ENCODE measurements around the gene OSM. TPM values are rescaled to one million over a fixed set of nuclear protein-coding genes. Genes with fewer than 3 reads are reported as not detected.

Gene OSM
- total RNA-seq, 5 donors from 2014 or later (not counting 1 experiment from before 2014, with no cell fraction given): 5.9 to 16.5 (median 7.4) TPM

DNA sequence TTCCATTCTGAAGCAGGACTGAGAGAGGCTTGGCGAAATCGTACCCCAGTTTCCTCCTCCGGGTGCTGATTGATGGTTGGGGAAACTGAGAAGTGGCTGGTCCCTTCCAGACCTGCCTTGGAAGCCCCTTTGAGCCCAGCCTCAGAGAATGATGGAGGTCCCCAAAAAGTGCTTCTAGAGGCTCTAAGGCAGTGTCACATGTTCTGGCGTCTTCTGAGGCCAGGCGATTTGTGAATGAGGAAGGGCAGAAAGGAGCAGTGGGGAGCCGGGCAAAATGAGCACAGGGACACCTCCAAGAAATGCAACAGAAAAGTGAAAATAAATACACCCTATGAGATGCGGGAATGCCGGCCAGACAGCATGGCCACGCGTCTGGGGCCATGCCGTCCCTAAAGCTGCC lies 19.1 kb downstream of the OSM start:
- Mint-ChIP-seq H3K9me3 (no peaks in the 10 kb centered on the region), H3K36me3 (no peaks in the 10 kb centered on the region), H3K27ac (no peak overlapping the region), H3K27me3 (peaks cover 3 to 12% of the 10 kb centered on the region in 2 donors), H3K4me3 (peak overlapping the region in 2 of 3 donors; percentile 37 to 87), H3K4me1 (peaks cover 26 to 49% (median 37%) of the 10 kb centered on the region in 3 donors)
- Histone ChIP-seq H3K4me1 (ENCODE audit: control insufficient read depth in 1 of 2, extremely low read depth in 1 of 2, insufficient read depth in 2 of 2, low read length in 2 of 2) (peaks cover 0 to 41% of the 10 kb centered on the region in 2 experiments), H3K27ac (ENCODE audit: low read length) (no peak overlapping the region), H3K4me3 (ENCODE audit: control insufficient read depth in 1 of 2, extremely low read depth in 1 of 2, low read length in 1 of 2) (no peak overlapping the region), H3K27me3 (replicated peaks in 1 of 2; ENCODE audit: control insufficient read depth in 2 of 2, extremely low read depth in 1 of 2, insufficient read depth in 2 of 2, low read length in 1 of 2) (peaks cover 0 to 47% of the 10 kb centered on the region in 2 experiments), H3K9me3 (no peaks in the 10 kb centered on the region), H3K36me3 (ENCODE audit: control insufficient read depth in 2 of 2, extremely low read depth in 1 of 2, insufficient read depth in 1 of 2, low read length in 1 of 2) (no peaks in the 10 kb centered on the region)
- no peak for ATAC-seq (replicated peaks in 1 of 4)
- POLR2A ChIA-PET: no interaction called here
- CTCF ChIA-PET: no interaction called here
- WGBS (ENCODE audit: insufficient coverage): 79% methylated on average over 3 of the region's 11 CpGs
- no peak for DNase-seq

DNA sequence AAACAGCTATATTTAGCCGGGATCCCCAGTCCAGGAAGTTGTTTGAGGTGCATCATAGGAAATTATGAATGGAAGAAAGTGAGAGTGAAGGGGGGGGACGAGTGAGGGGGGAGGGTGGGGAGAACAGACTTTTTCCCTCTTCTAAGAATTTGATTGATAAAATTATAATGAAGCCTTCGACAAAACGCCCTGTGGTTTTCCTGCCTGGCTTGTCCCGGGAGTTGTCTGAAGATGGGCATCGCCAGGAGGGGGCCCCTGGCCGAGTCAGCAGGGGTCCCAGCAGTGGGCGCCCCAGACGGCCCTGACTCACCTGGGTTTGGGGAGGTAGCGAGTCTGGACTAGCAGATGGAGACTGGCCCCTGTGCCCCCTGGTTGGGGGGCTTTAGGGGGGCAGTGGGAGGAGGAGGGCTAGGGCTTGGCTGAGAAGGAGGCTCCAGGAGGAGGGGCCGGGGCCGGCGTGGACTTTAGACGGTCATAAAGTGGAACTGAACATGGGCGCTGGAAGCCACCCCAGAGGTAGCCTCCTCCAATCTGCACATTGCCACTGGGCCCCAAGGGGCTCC lies 19.8 kb downstream of the OSM start:
- POLR2A ChIA-PET: no interaction called here

DNA sequence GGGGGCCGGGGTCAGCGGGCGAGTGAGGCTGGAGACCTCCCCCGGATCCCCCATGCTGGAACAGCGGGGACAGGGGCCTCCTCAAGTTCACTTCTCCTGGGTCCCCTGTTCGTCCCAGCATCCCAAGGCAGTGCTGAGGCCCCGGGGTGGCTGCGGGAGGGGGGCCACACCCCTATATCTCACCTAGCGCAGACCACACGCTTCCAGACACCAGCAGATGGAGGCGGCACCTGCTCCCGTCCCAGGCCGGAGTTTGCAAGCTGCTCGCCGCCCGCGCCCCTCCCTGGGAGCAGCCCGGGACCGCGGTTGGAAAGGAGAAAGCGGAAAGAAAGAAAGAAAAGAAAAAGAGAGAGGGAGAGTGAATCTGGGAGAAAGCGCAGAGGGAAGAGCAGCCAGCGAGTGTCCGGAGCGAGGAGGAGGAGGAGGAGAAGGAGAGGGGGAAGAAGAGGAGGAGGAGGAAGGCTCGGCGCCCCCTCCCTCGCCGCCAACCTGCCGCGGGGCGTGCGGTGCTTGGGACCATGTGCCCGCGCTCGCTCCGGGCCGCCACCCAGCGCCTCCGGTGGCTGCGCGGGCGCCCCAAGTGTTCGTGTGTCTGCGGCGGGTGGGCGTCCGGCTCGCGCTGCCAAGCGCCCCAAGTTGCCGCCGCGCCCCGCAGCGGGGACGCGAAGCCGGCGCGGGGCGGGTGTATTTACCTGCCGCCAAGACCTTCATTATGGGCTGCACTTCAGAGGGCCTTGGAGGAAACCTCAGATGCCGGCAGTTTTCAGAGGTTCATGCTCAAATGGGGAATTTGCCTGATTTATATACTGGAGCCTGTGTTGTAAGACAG lies 20.5 kb downstream of the OSM start, which contains the start of gene LIF:
Gene LIF, minus strand, starts transcription at position 775 of the 829 bp plus-strand sequence. Its CDS starts 64 bp downstream, at position 711.
- ChIA-PET POLR2A (no interaction called here), CTCF (interaction anchor here in 1 of 2 donors (0.6 to 0.7 kb wide), 2 partner anchors 178 to 199 kb away, joined by 4 to 5 read pairs; no protein-coding TSS in a partner anchor)
- H3K27me3 ChIP-seq (replicated peaks in 1 of 2; ENCODE audit: control insufficient read depth in 2 of 2, extremely low read depth in 1 of 2, insufficient read depth in 2 of 2, low read length in 1 of 2): peaks cover 0 to 51% of the 10 kb centered on the region in 2 experiments
- H3K4me1 ChIP-seq (ENCODE audit: control insufficient read depth in 1 of 2, extremely low read depth in 1 of 2, insufficient read depth in 2 of 2, low read length in 2 of 2): peaks cover 0 to 39% of the 10 kb centered on the region in 2 experiments
- H3K36me3 ChIP-seq (ENCODE audit: control insufficient read depth in 2 of 2, extremely low read depth in 1 of 2, insufficient read depth in 1 of 2, low read length in 1 of 2): no peaks in the 10 kb centered on the region
- Mint-ChIP-seq H3K27me3 (peaks cover 3 to 12% of the 10 kb centered on the region in 2 donors), H3K36me3 (no peaks in the 10 kb centered on the region), H3K4me3 (peak within 1 kb of the TSS; percentile 81 to 87 (median 87)), H3K27ac (peak within 1 kb of the TSS in 1 of 2 donors; percentile 43), H3K9me3 (no peaks in the 10 kb centered on the region), H3K4me1 (peaks cover 26 to 48% (median 35%) of the 10 kb centered on the region in 3 donors)
- H3K9me3 ChIP-seq: no peaks in the 10 kb centered on the region
- H3K27ac ChIP-seq (ENCODE audit: low read length): no peak within 1 kb of the TSS
- DNase-seq (peak in 31 of 35 experiments; percentile 27 to 70 (median 44)), ATAC-seq (replicated peaks in 1 of 4) (peak; percentile 87 to 95 (median 88))
- H3K4me3 ChIP-seq (ENCODE audit: control insufficient read depth in 1 of 2, extremely low read depth in 1 of 2, low read length in 1 of 2): peak within 1 kb of the TSS; percentile 64 to 72
- WGBS (ENCODE audit: insufficient coverage): 2% methylated on average over 57 of the region's 64 CpGs

More for the DNA sequence above, 19.8 kb downstream of the OSM start:
- CTCF ChIA-PET: interaction anchor here in 1 of 2 donors (0.6 kb wide), 1 partner anchor 199 kb away, joined by 5 read pairs; no protein-coding TSS in a partner anchor
- H3K27ac Mint-ChIP-seq: no peak overlapping the region
- H3K4me1 Mint-ChIP-seq: peaks cover 26 to 48% (median 35%) of the 10 kb centered on the region in 3 donors
- DNase-seq: no peak
- no peaks in the 10 kb centered on the region for H3K36me3 Mint-ChIP-seq
- peaks cover 3 to 12% of the 10 kb centered on the region in 2 donors for H3K27me3 Mint-ChIP-seq
- Histone ChIP-seq H3K4me1 (ENCODE audit: control insufficient read depth in 1 of 2, extremely low read depth in 1 of 2, insufficient read depth in 2 of 2, low read length in 2 of 2) (peaks cover 0 to 39% of the 10 kb centered on the region in 2 experiments), H3K9me3 (no peaks in the 10 kb centered on the region), H3K36me3 (ENCODE audit: control insufficient read depth in 2 of 2, extremely low read depth in 1 of 2, insufficient read depth in 1 of 2, low read length in 1 of 2) (no peaks in the 10 kb centered on the region), H3K27ac (ENCODE audit: low read length) (no peak overlapping the region), H3K4me3 (ENCODE audit: control insufficient read depth in 1 of 2, extremely low read depth in 1 of 2, low read length in 1 of 2) (peak overlapping the region; percentile 32 to 72), H3K27me3 (replicated peaks in 1 of 2; ENCODE audit: control insufficient read depth in 2 of 2, extremely low read depth in 1 of 2, insufficient read depth in 2 of 2, low read length in 1 of 2) (peaks cover 0 to 48% of the 10 kb centered on the region in 2 experiments)
- ATAC-seq (replicated peaks in 1 of 4): no peak
- WGBS (ENCODE audit: insufficient coverage): 26% methylated on average over 9 of the region's 15 CpGs
- H3K9me3 Mint-ChIP-seq: no peaks in the 10 kb centered on the region
- H3K4me3 Mint-ChIP-seq: peak overlapping the region; percentile 68 to 87 (median 81)

DNA sequence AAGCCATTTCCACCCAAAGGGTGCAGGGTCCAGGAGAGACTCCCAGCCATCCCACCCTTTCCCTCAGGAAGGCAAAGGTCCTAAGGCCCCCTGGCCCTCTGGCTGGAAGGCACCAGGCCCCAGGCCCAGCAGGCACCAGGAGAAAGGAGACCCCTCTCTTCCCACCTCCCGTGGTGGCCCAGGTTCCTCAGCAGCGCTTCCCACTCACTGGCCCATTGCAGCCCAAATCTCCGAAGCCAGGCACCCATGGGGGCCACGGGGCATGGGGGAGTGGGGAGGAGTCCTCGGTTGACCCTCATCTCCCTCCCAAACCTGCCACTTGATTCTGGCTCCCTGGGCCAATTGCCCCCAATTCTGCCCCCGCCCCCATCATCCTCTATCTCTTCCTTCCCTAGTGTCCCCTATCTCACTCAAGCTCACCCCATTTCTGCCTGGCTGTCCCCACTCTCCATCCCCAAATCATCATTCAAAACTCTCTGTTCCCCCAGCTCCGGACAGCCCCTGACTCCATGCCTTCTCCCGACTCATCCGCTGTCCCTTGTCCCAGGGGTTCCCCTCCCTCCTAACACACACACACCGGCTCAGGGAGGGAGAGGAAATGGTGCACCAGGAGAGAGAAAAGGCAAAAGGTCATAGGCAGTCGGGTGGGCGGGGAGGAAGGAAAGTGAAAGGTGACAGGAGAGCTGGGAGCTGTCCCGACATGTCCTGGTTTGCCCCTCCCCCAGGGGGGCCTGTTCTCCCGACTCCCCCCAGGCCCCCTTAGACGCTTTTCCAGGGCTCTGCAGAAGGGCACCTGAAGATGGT lies 21.3 kb downstream of the OSM start:
- H3K27me3 ChIP-seq (replicated peaks in 1 of 2; ENCODE audit: control insufficient read depth in 2 of 2, extremely low read depth in 1 of 2, insufficient read depth in 2 of 2, low read length in 1 of 2): peaks cover 0 to 51% of the 10 kb centered on the region in 2 experiments
- H3K36me3 Mint-ChIP-seq: no peaks in the 10 kb centered on the region
- H3K4me3 ChIP-seq (ENCODE audit: control insufficient read depth in 1 of 2, extremely low read depth in 1 of 2, low read length in 1 of 2): peak overlapping the region; percentile 64 to 72
- ChIA-PET CTCF (interaction anchor here in 1 of 2 donors (0.7 kb wide), 1 partner anchor 179 kb away, joined by 4 read pairs; no protein-coding TSS in a partner anchor), POLR2A (no interaction called here)
- peaks cover 3 to 12% of the 10 kb centered on the region in 2 donors for H3K27me3 Mint-ChIP-seq
- WGBS (ENCODE audit: insufficient coverage): 42% methylated on average over 1 of the region's 15 CpGs
- no peaks in the 10 kb centered on the region for H3K36me3 ChIP-seq (ENCODE audit: control insufficient read depth in 2 of 2, extremely low read depth in 1 of 2, insufficient read depth in 1 of 2, low read length in 1 of 2)
- no peaks in the 10 kb centered on the region for H3K9me3 Mint-ChIP-seq
- H3K27ac ChIP-seq (ENCODE audit: low read length): no peak overlapping the region
- no peak for DNase-seq
- ATAC-seq (replicated peaks in 1 of 4): no peak
- H3K27ac Mint-ChIP-seq: peak overlapping the region in 1 of 2 donors; percentile 9
- peak overlapping the region; percentile 81 to 87 (median 87) for H3K4me3 Mint-ChIP-seq
- H3K4me1 Mint-ChIP-seq: peaks cover 26 to 50% (median 35%) of the 10 kb centered on the region in 3 donors
- peaks cover 0 to 39% of the 10 kb centered on the region in 2 experiments for H3K4me1 ChIP-seq (ENCODE audit: control insufficient read depth in 1 of 2, extremely low read depth in 1 of 2, insufficient read depth in 2 of 2, low read length in 2 of 2)
- H3K9me3 ChIP-seq: no peaks in the 10 kb centered on the region

DNA sequence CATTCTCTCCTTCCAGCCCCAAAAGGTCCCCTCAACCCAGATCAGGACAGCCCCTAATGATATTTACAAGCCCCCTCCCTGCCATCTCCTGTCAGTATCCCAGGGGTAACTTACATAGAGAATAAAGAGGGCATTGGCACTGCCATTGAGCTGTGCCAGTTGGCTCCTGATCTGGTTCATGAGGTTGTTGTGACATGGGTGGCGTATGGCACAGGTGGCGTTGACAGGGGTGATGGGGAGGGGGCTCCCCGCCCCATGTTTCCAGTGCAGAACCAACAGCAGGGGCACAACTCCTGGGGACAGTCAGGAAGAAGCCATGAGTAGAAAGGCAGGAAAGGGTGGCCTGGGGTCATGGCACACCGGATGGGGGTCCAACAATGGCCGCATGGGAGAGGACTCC lies 22.0 kb downstream of the OSM start:
- H3K36me3 ChIP-seq (ENCODE audit: control insufficient read depth in 2 of 2, extremely low read depth in 1 of 2, insufficient read depth in 1 of 2, low read length in 1 of 2): no peaks in the 10 kb centered on the region
- WGBS (ENCODE audit: insufficient coverage): 76% methylated on average over 5 of the region's 5 CpGs
- H3K27me3 ChIP-seq (replicated peaks in 1 of 2; ENCODE audit: control insufficient read depth in 2 of 2, extremely low read depth in 1 of 2, insufficient read depth in 2 of 2, low read length in 1 of 2): peaks cover 0 to 51% of the 10 kb centered on the region in 2 experiments
- peaks cover 3 to 12% of the 10 kb centered on the region in 2 donors for H3K27me3 Mint-ChIP-seq
- no peak for ATAC-seq (replicated peaks in 1 of 4)
- H3K36me3 Mint-ChIP-seq: no peaks in the 10 kb centered on the region
- H3K4me3 ChIP-seq (ENCODE audit: control insufficient read depth in 1 of 2, extremely low read depth in 1 of 2, low read length in 1 of 2): no peak overlapping the region
- DNase-seq: no peak
- peak overlapping the region in 2 of 3 donors; percentile 58 to 87 for H3K4me3 Mint-ChIP-seq
- no peaks in the 10 kb centered on the region for H3K9me3 ChIP-seq
- peaks cover 26 to 50% (median 35%) of the 10 kb centered on the region in 3 donors for H3K4me1 Mint-ChIP-seq
- POLR2A ChIA-PET: no interaction called here
- H3K9me3 Mint-ChIP-seq: no peaks in the 10 kb centered on the region
- H3K4me1 ChIP-seq (ENCODE audit: control insufficient read depth in 1 of 2, extremely low read depth in 1 of 2, insufficient read depth in 2 of 2, low read length in 2 of 2): peaks cover 0 to 39% of the 10 kb centered on the region in 2 experiments
- H3K27ac Mint-ChIP-seq: no peak overlapping the region
- CTCF ChIA-PET: no interaction called here
- H3K27ac ChIP-seq (ENCODE audit: low read length): no peak overlapping the region
